Measurements from ENCODE around the gene CASP8.
"Not testable (repeated sequence)": the region's sequence is repeated elsewhere in the genome, so short reads cannot be mapped to it uniquely, and the experiment has no call there.

Gene CASP8

GRCh38 chr2:201273330-201273983 lies 13.1 kb downstream of the CASP8 start:
- DNase-seq, result no peak

DNA sequence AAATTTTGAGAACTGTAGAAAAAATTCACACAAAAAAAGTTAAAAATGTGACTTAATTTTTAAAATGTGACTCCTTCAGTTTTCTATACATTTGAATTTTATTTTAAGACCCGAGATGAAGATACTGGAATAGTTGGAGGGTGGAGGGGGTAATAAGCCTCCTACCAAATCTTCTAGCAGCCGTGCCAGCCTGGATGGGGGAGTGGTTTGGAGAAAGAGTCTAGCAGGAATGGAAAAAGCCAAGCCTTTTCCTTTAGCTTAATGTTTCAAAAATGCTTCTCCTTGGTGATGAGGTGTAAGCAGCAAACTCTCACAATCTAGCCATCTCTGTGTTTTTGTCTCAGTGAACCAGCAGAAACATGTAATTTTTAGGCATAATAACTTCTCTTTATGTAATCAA lies 14.7 kb downstream of the CASP8 start:
- DNase-seq, result no peak

DNA sequence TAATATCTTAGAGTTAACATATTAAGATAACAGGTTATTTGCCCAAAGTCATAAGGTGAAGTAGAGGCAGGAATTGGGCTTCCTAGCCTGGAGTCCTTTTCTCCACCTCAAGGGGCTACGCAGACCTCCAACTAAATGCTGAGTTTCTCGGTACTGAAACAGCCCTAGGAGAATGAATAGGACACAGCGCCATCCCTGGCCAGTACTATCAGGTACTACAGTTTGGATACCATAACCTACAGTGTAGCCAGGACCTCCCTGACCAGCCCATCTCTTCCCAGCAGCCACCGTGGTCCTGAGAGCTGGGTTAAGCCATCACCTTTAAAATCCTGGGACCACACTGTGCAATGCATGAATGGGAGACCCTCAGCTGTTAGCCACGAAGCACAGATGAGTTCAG lies 15.7 kb downstream of the CASP8 start:
- no peak for DNase-seq

- no peak for DNase-seq
Observed at GRCh38 chr2:201276511-201276910, 16.2 kb downstream of the CASP8 start.

- no peak for DNase-seq
Observed at GRCh38 chr2:201279079-201279478, 18.7 kb downstream of the CASP8 start.

- no peak for DNase-seq
Observed at GRCh38 chr2:201280191-201281040, 20.1 kb downstream of the CASP8 start.

DNA sequence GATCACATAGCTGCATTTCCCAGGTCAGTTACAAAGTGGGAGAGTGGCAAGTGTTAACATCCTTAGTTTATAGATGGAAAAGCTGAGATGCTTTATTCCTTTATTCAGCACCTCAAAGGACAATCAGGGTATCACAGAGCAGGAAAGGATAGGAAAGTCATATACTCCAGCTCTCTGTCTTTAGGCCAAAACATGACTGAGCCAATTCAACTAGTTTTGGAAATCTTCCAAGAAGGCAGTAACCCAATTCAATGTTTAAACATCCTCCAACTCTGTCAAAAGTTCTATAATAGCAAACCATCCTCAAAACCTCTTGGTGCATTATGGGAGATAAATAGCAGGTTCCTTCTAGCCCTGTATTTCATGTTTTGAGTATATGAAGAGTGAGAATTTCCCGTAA lies 25.2 kb downstream of the CASP8 start:
- DNase-seq, result no peak

GRCh38 chr2:201290457-201291148 lies 30.3 kb downstream of the CASP8 start:
- DNase-seq, result not testable (repeated sequence)

DNA sequence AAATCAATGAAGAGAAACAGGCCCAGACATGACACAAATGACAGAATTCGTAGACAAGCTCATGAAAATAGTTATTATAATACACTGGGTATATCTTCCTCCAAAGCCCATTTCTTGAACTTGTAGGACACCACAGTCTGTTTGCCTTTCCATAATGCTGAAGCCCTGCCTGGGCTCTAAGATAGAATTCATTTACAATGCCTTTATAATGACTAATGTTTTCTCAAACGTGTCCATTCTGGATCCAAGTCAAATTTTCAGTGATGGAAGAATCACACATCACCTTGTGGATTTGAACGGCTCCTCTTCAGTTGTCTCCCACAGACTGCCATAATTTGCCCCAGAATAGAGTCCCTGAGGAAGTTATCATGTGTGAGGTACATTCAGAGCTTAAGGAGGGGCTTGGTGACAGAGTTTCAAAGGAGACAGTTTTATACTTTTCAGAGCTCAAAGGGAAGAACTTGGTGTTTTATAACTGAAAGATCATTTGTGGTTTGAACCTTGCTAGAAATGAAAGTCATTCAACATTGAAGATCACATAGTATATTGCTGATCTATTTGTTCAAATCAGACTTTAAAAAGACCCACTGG lies 38.2 kb downstream of the CASP8 start:
- DNase-seq, result no peak

- not testable (repeated sequence) for DNase-seq
Observed at GRCh38 chr2:201299929-201300328, 39.6 kb downstream of the CASP8 start.

GRCh38 chr2:201307876-201308275 lies 47.5 kb downstream of the CASP8 start:
- no peak for DNase-seq

DNA sequence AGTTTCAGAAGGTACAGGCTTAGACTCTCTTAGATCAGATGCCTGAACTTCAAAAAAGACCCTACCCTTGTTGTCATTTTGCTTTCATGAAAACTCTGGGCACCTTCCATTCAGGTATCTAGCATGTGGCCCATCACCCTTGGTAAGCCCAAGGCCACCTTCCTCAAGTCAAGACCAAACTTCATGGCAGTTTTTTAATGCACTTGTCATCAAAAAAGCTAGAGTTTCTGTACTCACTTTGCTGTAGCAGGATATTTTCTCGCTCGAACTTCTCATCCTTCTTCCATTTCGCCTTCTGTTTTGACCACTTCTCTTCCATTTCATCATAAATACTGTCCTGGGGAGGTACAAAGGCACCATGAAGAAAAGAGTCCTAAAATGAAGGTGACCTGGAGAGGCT lies 48.6 kb downstream of the CASP8 start:
- DNase-seq, result no peak

GRCh38 chr2:201313362-201313761 lies 53.0 kb downstream of the CASP8 start:
- DNase-seq, result no peak

- DNase-seq, result no peak
Observed at GRCh38 chr2:201319511-201319910, 59.2 kb downstream of the CASP8 start.

- DNase-seq, result no peak
Observed at GRCh38 chr2:201320257-201320656, 59.9 kb downstream of the CASP8 start.

GRCh38 chr2:201320701-201321100 lies 60.4 kb downstream of the CASP8 start:
- peak; percentile 15 for DNase-seq

DNA sequence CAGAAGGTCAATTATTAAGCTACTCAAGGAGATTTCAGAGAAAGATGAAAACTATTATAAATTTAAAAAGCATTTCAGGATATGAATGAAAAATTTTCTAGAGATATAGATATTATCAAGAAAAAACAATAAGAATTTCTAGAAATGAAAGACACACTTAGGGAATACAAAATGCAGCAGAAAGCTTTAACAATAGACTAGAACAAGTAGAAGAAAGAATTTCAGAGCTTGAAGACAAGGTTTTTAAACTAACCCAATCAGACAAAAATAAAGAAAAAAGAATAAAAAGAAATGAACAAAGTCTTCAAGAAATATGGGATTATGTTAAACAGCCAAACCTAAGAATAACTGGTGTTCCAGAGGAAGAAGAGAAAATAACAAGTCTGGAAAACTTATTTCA lies 62.4 kb downstream of the CASP8 start:
- no peak for DNase-seq

DNA sequence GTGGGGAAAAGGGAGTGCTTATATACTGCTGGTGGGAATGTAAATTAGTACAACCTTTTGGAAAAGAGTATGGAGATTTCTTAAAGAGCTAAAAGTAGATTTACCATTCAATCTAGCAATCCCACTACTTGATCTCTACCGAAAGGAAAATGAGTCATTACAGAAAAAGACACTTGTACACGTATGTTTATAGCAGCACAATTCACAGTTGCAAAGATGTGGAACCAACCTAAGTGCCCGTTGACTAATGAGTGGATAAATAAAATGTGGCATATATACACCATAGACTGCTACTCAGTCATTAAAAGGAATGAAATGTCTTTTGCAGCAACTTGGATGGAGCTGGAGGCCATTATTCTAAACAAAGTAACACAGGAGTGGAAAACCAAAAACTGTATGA lies 67.3 kb downstream of the CASP8 start:
- no peak for DNase-seq

- no peak for DNase-seq
Observed at GRCh38 chr2:201329409-201329808, 69.1 kb downstream of the CASP8 start.
